HG03108 (cell line): ENCODE data around the gene MATK.
"Not testable (repeated sequence)": the region's sequence is repeated elsewhere in the genome, so short reads cannot be mapped to it uniquely, and the experiment has no call there.

ENCODE experiments used
- ATAC-seq: cut with Tn5 transposase; IDR thresholded peaks from one replicate; pipeline ENCODE4 v1.9.1; 2021; ENCODE audit warnings: moderate library complexity; ENCODE audit not compliant: unreplicated experiment

Gene MATK

GRCh38 chr19:3771906-3772455 lies 14.2 kb downstream of the MATK start, which contains the start of gene RAX2:
TSS of gene RAX2 (minus strand) at chr19:3772228. CDS start at chr19:3771742, 486 bp downstream.
- ATAC-seq: no peak

GRCh38 chr19:3771000-3771905 lies 14.9 kb downstream of the MATK start:
- ATAC-seq: no peak

- no peak for ATAC-seq
Measured at GRCh38 chr19:3770136-3770999, 15.8 kb downstream of the MATK start.

- ATAC-seq: no peak
Measured at GRCh38 chr19:3769494-3769893, 16.7 kb downstream of the MATK start.

- ATAC-seq: no peak
Measured at GRCh38 chr19:3768748-3769099, 17.5 kb downstream of the MATK start.

- no peak for ATAC-seq
Measured at GRCh38 chr19:3768015-3768747, 18.0 kb downstream of the MATK start.

GRCh38 chr19:3767050-3767449 lies 19.1 kb downstream of the MATK start:
- ATAC-seq: no peak

- ATAC-seq: no peak
Measured at GRCh38 chr19:3766520-3766919, 19.7 kb downstream of the MATK start.

- not testable (repeated sequence) for ATAC-seq
Measured at GRCh38 chr19:3765757-3766156, 20.4 kb downstream of the MATK start.

GRCh38 chr19:3765121-3765520 lies 21.1 kb downstream of the MATK start:
- ATAC-seq: no peak

- ATAC-seq: peak; percentile 72
Measured at GRCh38 chr19:3762501-3763459, 23.4 kb downstream of the MATK start, which contains the start of gene MRPL54. TSS of gene MRPL54 (plus strand) at chr19:3762682. CDS start at chr19:3762701, 19 bp downstream.

- ATAC-seq: no peak
Measured at GRCh38 chr19:3762130-3762473, 24.1 kb downstream of the MATK start.

GRCh38 chr19:3761382-3762129 lies 24.6 kb downstream of the MATK start, which contains the start of gene APBA3:
TSS of gene APBA3 (minus strand) at chr19:3761692. CDS start at chr19:3760264, 1,428 bp downstream.
- ATAC-seq: peak; percentile 49

GRCh38 chr19:3760871-3761361 lies 25.3 kb downstream of the MATK start:
- ATAC-seq: no peak

GRCh38 chr19:3759482-3760254 lies 26.5 kb downstream of the MATK start:
- ATAC-seq: no peak

GRCh38 chr19:3758297-3758696 lies 27.9 kb downstream of the MATK start:
- not testable (repeated sequence) for ATAC-seq

- not testable (repeated sequence) for ATAC-seq
Measured at GRCh38 chr19:3757705-3758104, 28.5 kb downstream of the MATK start.
